ENCODE measurements around the gene PASD1. TPM values are rescaled to one million over a fixed set of nuclear protein-coding genes. Genes with fewer than 3 reads are reported as not detected.

The PASD1 gene
- polyA plus RNA-seq, 1 of the 3 experiments (the other 2 are of a cell fraction): 0.03 TPM

- peak; percentile 70 for TF ChIP-seq CTCF (IDR thresholded peaks at IDR 0.05)
These were observed 117.3 kb downstream of the PASD1 start (continued) for GRCh38 chrX:151680805-151681204.

GRCh38 chrX:151687635-151688034 is 124.2 kb downstream of the PASD1 start:
- Histone ChIP-seq H3F3A (replicated peaks; ENCODE audit: insufficient read depth) (no peaks in the 10 kb centered on the region), H4K20me1 (ENCODE audit: insufficient read depth) (no peaks in the 10 kb centered on the region), H3K4me1 (ENCODE audit: control insufficient read depth in 1 of 2, insufficient read depth in 2 of 2, low read depth in 1 of 2, low read length in 1 of 2) (no peaks in the 10 kb centered on the region), H3K27ac (ENCODE audit: low read depth in 2 of 2, low read length in 1 of 2) (no peak overlapping the region), H2AFZ (ENCODE audit: low read depth) (no peak overlapping the region), H3K36me3 (replicated peaks in 1 of 2; ENCODE audit: control insufficient read depth in 1 of 2, insufficient read depth in 2 of 2, low read length in 1 of 2) (no peaks in the 10 kb centered on the region), H3K9me3 (no peaks in the 10 kb centered on the region), H3K9ac (no peak overlapping the region), H3K27me3 (ENCODE audit: insufficient read depth) (peaks cover 6% of the 10 kb centered on the region; the same call in 1 of the 2 replicates), H3K4me3 (ENCODE audit: low read depth in 2 of 2, low read length in 1 of 2) (no peak overlapping the region), H3K4me2 (no peak overlapping the region), H3K79me2 (ENCODE audit: insufficient read depth) (no peaks in the 10 kb centered on the region), H3K9me2 (no peaks in the 10 kb centered on the region)
- no peak for DNase-seq
- POLR2A ChIA-PET: no interaction called here
- no peak for TF ChIP-seq RFX5 (IDR thresholded peaks at IDR 0.05; ENCODE audit: low read length)
- no peak for TF ChIP-seq EP300 (IDR thresholded peaks at IDR 0.05; ENCODE audit: borderline replicate concordance in 1 of 2, low read depth in 1 of 2, low read length in 1 of 2)
- TF ChIP-seq FOXJ3 (CRISPR knock-in tag; IDR thresholded peaks at IDR 0.05): no peak
- TF ChIP-seq REST (IDR thresholded peaks at IDR 0.05; ENCODE audit: low read depth, low read length): no peak
- CTCF ChIA-PET: no interaction called here

GRCh38 chrX:151688695-151689094 is 125.2 kb downstream of the PASD1 start:
- Histone ChIP-seq H3K36me3 (replicated peaks in 1 of 2; ENCODE audit: control insufficient read depth in 1 of 2, insufficient read depth in 2 of 2, low read length in 1 of 2) (no peaks in the 10 kb centered on the region), H2AFZ (ENCODE audit: low read depth) (no peak overlapping the region), H3K9me3 (no peaks in the 10 kb centered on the region), H3K4me2 (no peak overlapping the region), H3K4me1 (ENCODE audit: control insufficient read depth in 1 of 2, insufficient read depth in 2 of 2, low read depth in 1 of 2, low read length in 1 of 2) (no peaks in the 10 kb centered on the region), H4K20me1 (ENCODE audit: insufficient read depth) (no peaks in the 10 kb centered on the region), H3K79me2 (ENCODE audit: insufficient read depth) (no peaks in the 10 kb centered on the region), H3K4me3 (ENCODE audit: low read depth in 2 of 2, low read length in 1 of 2) (no peak overlapping the region), H3K27me3 (ENCODE audit: insufficient read depth) (peaks cover 13% of the 10 kb centered on the region; the same call in 1 of the 2 replicates), H3K9me2 (no peaks in the 10 kb centered on the region), H3K27ac (ENCODE audit: low read depth in 2 of 2, low read length in 1 of 2) (no peak overlapping the region), H3F3A (replicated peaks; ENCODE audit: insufficient read depth) (no peaks in the 10 kb centered on the region), H3K9ac (no peak overlapping the region)
- ChIA-PET POLR2A (no interaction called here), CTCF (no interaction called here)
- DNase-seq: no peak
- TF ChIP-seq RFX5 (IDR thresholded peaks at IDR 0.05; ENCODE audit: low read length) (no peak), YY1 (IDR thresholded peaks at IDR 0.05; ENCODE audit: low read depth) (no peak), ELF1 (IDR thresholded peaks at IDR 0.05) (no peak), USF1 (IDR thresholded peaks at IDR 0.05; ENCODE audit: borderline replicate concordance, low read depth) (no peak), FOXM1 (IDR thresholded peaks at IDR 0.05; ENCODE audit: low read depth) (no peak), TCF12 (IDR thresholded peaks at IDR 0.05) (no peak), MAX (IDR thresholded peaks at IDR 0.05; ENCODE audit: low read depth) (no peak), MXI1 (IDR thresholded peaks at IDR 0.05; ENCODE audit: low read depth, low read length) (no peak), EP300 (IDR thresholded peaks at IDR 0.05; ENCODE audit: borderline replicate concordance in 1 of 2, low read depth in 1 of 2, low read length in 1 of 2) (no peak), TEAD4 (IDR thresholded peaks at IDR 0.05; ENCODE audit: borderline replicate concordance, insufficient read depth) (no peak), FOXJ3 (CRISPR knock-in tag; IDR thresholded peaks at IDR 0.05) (no peak), SIN3A (IDR thresholded peaks at IDR 0.05; ENCODE audit: borderline replicate concordance, low read depth, low read length) (no peak), RXRA (IDR thresholded peaks at IDR 0.05; ENCODE audit: borderline replicate concordance, low read depth) (no peak), IRF3 (IDR thresholded peaks at IDR 0.05; ENCODE audit: low read depth, low read length) (no peak), EZH2phosphoT487 (IDR thresholded peaks at IDR 0.05; ENCODE audit: borderline replicate concordance, low read depth) (no peak), GATA2 (CRISPR knock-in tag; IDR thresholded peaks at IDR 0.05) (no peak), NRF1 (IDR thresholded peaks at IDR 0.05; ENCODE audit: low read depth, low read length) (no peak), FOSL2 (IDR thresholded peaks at IDR 0.05; ENCODE audit: borderline replicate concordance, low read depth) (no peak)

All from SK-N-SH (cell line).